Measurements from ENCODE around the gene RASAL1.
"Not testable (repeated sequence)": the region's sequence is repeated elsewhere in the genome, so short reads cannot be mapped to it uniquely, and the experiment has no call there.

The RASAL1 gene

GRCh38 chr12:113118142-113118541, 17.4 kb downstream of the RASAL1 start:
- no peak for DNase-seq

- DNase-seq, result not testable (repeated sequence)
Measured at GRCh38 chr12:113117684-113118083, 17.9 kb downstream of the RASAL1 start.

DNA sequence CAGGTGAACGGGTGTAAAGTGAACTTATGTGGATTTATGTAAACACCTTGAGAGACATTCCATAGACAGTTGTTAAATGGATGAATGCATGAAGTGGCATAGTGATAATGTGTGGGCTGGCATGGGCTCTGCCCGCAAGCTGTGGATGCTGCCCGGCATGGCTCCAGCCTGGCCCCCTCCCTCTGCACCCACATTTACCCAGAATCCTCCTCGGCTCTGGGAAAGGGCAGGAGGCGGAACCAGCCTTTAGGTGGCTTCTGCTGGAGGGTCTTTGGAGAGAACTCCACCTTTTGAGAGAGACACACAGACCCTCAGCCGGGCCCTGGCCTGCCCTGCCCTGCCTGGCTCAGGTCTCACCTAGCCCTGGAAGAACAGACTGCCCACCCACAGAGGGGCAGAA, 18.7 kb downstream of the RASAL1 start:
- DNase-seq, result peak in 13 of 51 donors; percentile 6 to 45 (median 17)

DNA sequence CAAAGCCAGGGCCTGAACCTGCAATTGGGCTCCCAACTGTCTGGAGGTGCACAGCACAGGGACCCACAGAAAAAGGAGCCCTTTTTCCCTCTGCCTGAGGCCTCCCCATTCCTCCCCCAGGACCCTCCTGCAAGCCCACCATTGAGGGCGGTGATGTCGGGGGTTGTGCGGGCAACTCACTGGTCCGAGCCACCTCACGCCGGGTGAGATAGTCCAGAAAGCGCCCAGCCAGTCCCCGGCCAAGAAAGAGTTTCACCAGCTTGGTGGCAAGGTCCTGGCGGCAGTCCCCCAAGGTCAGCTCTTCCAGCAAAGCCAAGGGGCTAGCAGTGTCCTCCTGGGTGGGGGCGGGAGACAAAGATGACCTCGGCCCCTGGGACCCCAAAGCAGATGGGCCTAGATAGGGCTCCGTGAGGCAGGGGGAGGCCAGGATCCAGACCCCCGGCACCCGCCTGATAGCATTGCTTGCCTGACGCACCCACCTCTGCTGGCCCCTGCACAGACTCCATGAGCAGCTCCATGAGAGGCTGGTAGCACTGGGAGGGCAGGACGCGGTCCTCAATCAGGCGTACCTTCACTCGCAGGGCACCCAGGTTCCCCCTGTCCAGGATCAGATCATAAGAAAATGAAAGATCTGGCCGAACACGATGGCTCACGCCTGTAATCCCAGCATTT, 20.0 kb downstream of the RASAL1 start:
- DNase-seq, result no peak

- DNase-seq, result no peak
Measured at GRCh38 chr12:113114447-113115178, 20.9 kb downstream of the RASAL1 start.

- no peak for DNase-seq
Measured at GRCh38 chr12:113113397-113113796, 22.2 kb downstream of the RASAL1 start.

- no peak for DNase-seq
Measured at GRCh38 chr12:113112043-113112899, 23.3 kb downstream of the RASAL1 start.

- no peak for DNase-seq
Measured at GRCh38 chr12:113111247-113111646, 24.3 kb downstream of the RASAL1 start.

- no peak for DNase-seq
Measured at GRCh38 chr12:113109872-113110599, 25.5 kb downstream of the RASAL1 start.

DNA sequence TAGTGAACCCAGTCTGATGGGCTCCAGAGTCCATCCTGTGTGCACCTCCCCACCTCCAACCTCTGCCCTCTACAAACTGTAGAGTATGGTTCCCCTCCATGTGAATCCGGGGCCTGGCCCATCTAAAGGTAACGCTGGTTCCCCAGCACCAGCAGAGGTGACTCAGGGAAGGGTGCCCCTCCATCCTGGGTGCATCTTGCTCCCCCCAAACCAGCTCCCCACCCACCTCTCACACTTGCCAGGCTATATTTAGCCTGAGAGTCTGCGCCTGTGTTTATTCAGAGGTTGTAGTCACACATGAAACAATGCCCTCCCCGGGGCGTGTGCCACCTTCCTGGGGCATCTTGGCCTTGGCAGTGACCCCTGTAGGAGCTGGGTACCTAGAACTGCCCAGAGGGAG, 26.2 kb downstream of the RASAL1 start:
- DNase-seq, result no peak

- no peak for DNase-seq
Measured at GRCh38 chr12:113108308-113108707, 27.3 kb downstream of the RASAL1 start.

GRCh38 chr12:113106361-113106760, 29.2 kb downstream of the RASAL1 start:
- DNase-seq, result no peak

DNA sequence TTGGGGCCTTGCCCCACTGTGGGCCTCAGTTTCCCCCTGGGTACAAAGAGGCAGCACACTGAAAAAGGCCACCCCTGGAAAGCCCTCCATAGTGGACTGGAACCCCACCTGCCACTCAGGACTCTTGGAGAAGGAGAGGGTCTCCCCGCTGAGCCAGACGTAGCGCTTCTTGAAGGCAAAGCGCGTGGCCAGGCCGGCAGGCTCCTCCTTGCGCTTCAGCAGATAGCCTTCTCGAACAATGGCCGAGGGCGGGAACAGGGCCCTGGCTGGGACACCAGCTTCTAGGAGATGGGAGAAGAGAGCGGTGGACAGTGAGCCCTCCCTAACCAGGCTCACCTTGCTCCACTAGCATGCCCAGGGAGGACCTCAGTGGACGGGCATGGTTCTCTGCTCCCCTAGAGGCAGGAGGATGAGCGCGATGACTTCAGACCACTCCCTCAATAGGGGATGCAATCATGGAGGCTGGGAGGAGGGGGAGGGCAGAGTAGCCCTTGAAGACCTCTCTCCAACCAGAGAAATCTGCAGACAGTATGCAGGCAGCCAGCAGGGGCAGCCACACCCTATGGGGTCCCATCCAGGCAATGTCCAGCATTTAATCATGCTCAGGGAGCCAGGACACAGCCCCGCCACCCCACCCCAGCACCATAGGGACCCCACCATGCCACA, 29.8 kb downstream of the RASAL1 start:
- DNase-seq, result no peak

DNA sequence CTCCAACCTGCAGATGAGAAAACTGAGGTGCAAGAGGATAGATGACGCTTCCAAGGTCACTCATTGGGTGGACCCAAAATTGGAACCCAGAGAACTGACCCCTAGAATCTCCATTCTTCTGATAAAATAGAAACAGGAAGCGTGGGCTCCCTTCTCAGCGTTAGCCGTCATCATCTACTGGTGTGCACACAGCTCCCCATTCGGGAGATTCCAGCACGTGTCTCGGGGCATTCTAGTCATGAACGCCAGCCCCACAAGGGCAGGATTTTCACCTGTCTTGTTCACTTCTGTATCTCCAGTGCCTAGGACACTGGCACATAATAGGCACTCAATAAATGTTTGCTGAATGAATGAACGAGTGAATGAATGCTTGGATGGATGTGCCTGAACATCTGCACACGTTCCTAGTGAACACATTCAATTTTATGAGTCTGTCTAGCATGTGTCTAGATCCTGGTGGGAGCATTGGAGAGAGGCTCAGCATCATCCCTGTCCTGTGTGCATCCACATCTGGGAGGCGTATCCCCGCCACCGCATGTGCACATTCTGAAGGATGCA, 30.5 kb downstream of the RASAL1 start:
- no peak for DNase-seq

DNA sequence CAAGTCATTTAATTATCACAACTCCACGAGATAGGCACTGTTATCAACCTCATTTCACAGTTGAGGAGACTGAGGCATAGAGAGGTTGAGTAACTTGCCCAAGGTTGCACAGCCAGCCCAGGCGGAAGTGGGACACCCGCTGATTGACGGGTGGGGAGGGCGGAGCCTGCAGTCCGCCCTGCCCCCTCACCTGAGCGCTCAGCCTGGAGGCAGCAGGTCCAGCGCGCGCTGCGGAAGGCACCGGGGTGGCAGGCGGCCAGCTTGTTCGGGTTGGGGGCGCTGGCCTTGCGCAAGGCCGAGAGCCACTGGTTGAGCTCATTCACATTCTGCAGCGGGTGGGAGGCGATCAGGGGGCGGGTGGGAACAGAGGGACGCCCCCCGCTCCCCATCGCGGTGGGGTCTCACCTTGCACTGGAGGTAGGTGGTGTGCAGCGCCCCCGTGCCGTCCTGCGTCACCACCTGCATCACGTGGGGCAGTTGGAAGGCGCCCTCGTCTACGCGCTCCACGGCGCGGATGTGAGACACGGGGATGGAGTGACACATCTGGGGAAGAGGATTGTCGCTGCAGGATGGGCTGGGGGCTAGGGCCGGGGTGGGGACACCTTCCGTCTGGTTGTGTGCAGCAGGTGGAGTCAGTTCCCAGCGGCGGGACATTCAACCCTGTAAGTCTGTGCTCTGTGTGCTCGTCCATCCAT, 31.7 kb downstream of the RASAL1 start:
- DNase-seq, result peak in 17 of 51 donors; percentile 12 to 59 (median 44)

- DNase-seq, result no peak
Measured at GRCh38 chr12:113102811-113103210, 32.8 kb downstream of the RASAL1 start.

DNA sequence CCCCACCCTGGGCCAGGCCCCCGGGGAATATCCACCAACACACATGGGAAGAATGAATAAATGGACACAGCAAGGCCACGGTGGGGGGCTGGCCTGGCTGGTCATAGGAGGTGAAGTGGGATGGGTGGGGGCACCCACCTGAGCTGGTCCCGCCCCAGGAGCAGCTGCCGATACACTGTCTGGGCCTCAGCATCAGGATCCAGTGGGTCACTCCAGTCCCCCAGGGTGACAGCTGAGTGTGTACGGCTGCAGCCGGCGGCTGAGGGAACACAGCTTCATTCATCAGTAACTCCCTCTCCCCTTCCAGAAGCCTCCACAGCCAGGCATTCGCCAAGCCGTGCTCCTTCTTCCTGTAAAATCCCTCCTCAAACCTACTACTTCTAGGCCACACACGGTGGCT, 33.8 kb downstream of the RASAL1 start:
- DNase-seq, result peak in 2 of 51 donors; percentile 33 to 38

DNA sequence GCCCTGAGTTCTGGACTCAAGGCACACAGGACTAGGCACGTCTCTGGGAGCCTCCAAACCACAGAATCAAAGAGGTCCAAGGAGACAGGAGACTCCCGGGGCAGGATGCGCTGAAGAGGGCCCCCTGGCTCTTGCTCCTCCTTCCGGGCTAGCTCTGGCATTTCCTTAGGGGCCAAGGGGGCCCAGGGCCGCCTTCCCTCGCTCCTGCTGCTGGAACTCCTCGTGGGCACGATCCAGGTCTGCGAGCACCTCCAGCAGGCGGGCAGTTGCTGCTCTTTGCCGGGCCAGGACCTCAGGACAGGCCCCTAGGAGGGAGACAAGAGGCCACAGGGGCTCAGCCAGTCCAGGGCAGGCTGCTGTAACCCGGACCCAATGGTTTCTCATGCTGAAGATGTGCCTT, 35.8 kb downstream of the RASAL1 start:
- no peak for DNase-seq

- DNase-seq, result no peak
Measured at GRCh38 chr12:113099364-113099763, 36.2 kb downstream of the RASAL1 start.
